ENCODE measurements around the gene PLCH1. TPM values are rescaled to one million over a fixed set of nuclear protein-coding genes. Genes with fewer than 3 reads are reported as not detected.

The PLCH1 gene
- total RNA-seq, 6 donors from 2014 or later, result 7.7 to 26.3 (median 13.6) TPM

GRCh38 chr3:155568295-155568694 is 176.6 kb downstream of the PLCH1 start:
- TF ChIP-seq POLR2A (IDR thresholded peaks at IDR 0.05) (no peak), CTCF (IDR thresholded peaks at IDR 0.05) (no peak), POLR2AphosphoS5 (IDR thresholded peaks at IDR 0.05) (no peak), EP300 (IDR thresholded peaks at IDR 0.05) (no peak)
- WGBS, 2 donors, result 92% methylated on average over 3 of the region's 3 CpGs
- no peak for DNase-seq
- ATAC-seq (ENCODE audit: low FRiP score in 2 of 2), result no peak
- no peak overlapping the region for H3K4me3 ChIP-seq
- H3K27me3 ChIP-seq, result no peaks in the 10 kb centered on the region
- H3K9me3 ChIP-seq, result peaks cover 0 to under 1% (median 0%) of the 10 kb centered on the region in 4 donors
- no peaks in the 10 kb centered on the region for H3K36me3 ChIP-seq
- H3K27ac ChIP-seq, result no peak overlapping the region
- H3K4me1 ChIP-seq, result no peaks in the 10 kb centered on the region

- H3K36me3 ChIP-seq, result no peaks in the 10 kb centered on the region
- no peaks in the 10 kb centered on the region for H3K9me3 ChIP-seq
- WGBS, 2 donors, result 53 to 60% methylated on average over 1 of the region's 1 CpG
- H3K27ac ChIP-seq, result no peak overlapping the region
- no peak overlapping the region for H3K4me3 ChIP-seq
- peaks cover 0 to 6% (median 3%) of the 10 kb centered on the region in 4 donors for H3K4me1 ChIP-seq
- H3K27me3 ChIP-seq, result no peaks in the 10 kb centered on the region
- no peak for TF ChIP-seq EP300 (IDR thresholded peaks at IDR 0.05)
- TF ChIP-seq POLR2A (IDR thresholded peaks at IDR 0.05), result no peak
- TF ChIP-seq POLR2AphosphoS5 (IDR thresholded peaks at IDR 0.05), result no peak
- ATAC-seq (ENCODE audit: low FRiP score in 2 of 2), result no peak
- no peak for DNase-seq
Measured at GRCh38 chr3:155560594-155560993, 184.3 kb downstream of the PLCH1 start.

- TF ChIP-seq CTCF (IDR thresholded peaks at IDR 0.05), result no peak
- TF ChIP-seq POLR2A (IDR thresholded peaks at IDR 0.05), result no peak
Measured at GRCh38 chr3:155560135-155560534, 184.7 kb downstream of the PLCH1 start.

GRCh38 chr3:155556531-155556930 is 188.3 kb downstream of the PLCH1 start:
- no peaks in the 10 kb centered on the region for H3K36me3 ChIP-seq
- peaks cover 0 to 13% (median 7%) of the 10 kb centered on the region in 4 donors for H3K4me1 ChIP-seq
- DNase-seq (peak in 1 of 2 donors; percentile 37), ATAC-seq (ENCODE audit: low FRiP score in 2 of 2) (peak in 1 of 2 donors; percentile 62)
- WGBS, 2 donors, result 67 to 72% methylated on average over 4 of the region's 4 CpGs
- H3K9me3 ChIP-seq, result no peaks in the 10 kb centered on the region
- no peak overlapping the region for H3K4me3 ChIP-seq
- H3K27ac ChIP-seq, result no peak overlapping the region
- H3K27me3 ChIP-seq, result no peaks in the 10 kb centered on the region
- TF ChIP-seq CTCF (IDR thresholded peaks at IDR 0.05) (no peak), EP300 (IDR thresholded peaks at IDR 0.05) (no peak), POLR2AphosphoS5 (IDR thresholded peaks at IDR 0.05) (no peak)

More at GRCh38 chr3:155560135-155560534, 184.7 kb downstream of the PLCH1 start:
- H3K4me3 ChIP-seq, result no peak overlapping the region
- ATAC-seq (ENCODE audit: low FRiP score in 2 of 2), result no peak
- H3K4me1 ChIP-seq, result peaks cover 0 to 10% (median 4%) of the 10 kb centered on the region in 4 donors
- 71 to 75% methylated on average over 1 of the region's 1 CpG for WGBS, 2 donors
- H3K9me3 ChIP-seq, result no peaks in the 10 kb centered on the region
- H3K27me3 ChIP-seq, result no peaks in the 10 kb centered on the region
- no peak overlapping the region for H3K27ac ChIP-seq
- no peak for DNase-seq
- H3K36me3 ChIP-seq, result no peaks in the 10 kb centered on the region

- no peak overlapping the region for H3K27ac ChIP-seq
- DNase-seq (no peak), ATAC-seq (ENCODE audit: low FRiP score in 2 of 2) (no peak)
- H3K4me1 ChIP-seq, result peaks cover 0 to 13% (median 7%) of the 10 kb centered on the region in 4 donors
- WGBS, 2 donors, result 51 to 57% methylated on average over 2 of the region's 2 CpGs
- H3K36me3 ChIP-seq, result no peaks in the 10 kb centered on the region
- H3K27me3 ChIP-seq, result no peaks in the 10 kb centered on the region
- TF ChIP-seq CTCF (IDR thresholded peaks at IDR 0.05) (no peak), POLR2A (IDR thresholded peaks at IDR 0.05) (no peak), POLR2AphosphoS5 (IDR thresholded peaks at IDR 0.05) (no peak), EP300 (IDR thresholded peaks at IDR 0.05) (no peak)
- H3K4me3 ChIP-seq, result no peak overlapping the region
- no peaks in the 10 kb centered on the region for H3K9me3 ChIP-seq
Measured at GRCh38 chr3:155555479-155556060, 189.3 kb downstream of the PLCH1 start.
